ENCODE measurements around the gene TXNIP.
"Not testable (repeated sequence)": the region's sequence is repeated elsewhere in the genome, so short reads cannot be mapped to it uniquely, and the experiment has no call there.

Gene TXNIP, protein sequence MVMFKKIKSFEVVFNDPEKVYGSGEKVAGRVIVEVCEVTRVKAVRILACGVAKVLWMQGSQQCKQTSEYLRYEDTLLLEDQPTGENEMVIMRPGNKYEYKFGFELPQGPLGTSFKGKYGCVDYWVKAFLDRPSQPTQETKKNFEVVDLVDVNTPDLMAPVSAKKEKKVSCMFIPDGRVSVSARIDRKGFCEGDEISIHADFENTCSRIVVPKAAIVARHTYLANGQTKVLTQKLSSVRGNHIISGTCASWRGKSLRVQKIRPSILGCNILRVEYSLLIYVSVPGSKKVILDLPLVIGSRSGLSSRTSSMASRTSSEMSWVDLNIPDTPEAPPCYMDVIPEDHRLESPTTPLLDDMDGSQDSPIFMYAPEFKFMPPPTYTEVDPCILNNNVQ

DNA sequence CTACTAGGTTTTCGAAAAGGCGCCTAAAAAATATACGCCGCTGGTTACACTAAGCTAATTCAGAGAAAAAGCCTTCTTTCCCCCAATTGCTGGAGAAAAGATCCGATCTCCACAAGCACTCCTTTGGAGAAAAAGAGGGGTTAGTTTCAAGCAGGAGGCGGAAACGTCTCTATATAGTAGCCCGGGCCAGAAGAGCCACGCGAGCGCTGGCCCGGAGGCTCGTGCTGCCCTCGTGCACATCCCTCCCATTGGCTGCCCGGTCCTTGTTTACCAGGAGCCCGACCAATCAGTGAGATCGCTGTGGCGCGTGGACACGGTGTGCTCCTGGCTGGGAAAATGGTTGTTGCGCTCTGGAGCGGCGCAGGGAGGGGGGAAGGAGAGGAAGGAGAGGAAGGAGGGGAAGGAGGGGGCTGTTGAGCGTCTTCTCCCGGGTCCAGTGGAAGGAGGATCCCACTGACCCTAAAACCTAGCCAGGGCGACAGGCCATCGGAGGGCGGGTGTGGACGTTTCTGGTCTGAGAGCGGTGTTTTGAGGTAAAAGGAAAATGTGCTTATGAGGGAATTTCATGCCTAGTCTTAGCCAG lies at the start of gene TXNIP:
Gene TXNIP, minus strand, starts transcription at position 147 of the 583 bp plus-strand sequence. CDS start 313 bp downstream, outside the sequence.
- DNase-seq (ENCODE audit: low read depth, low spot score), result peak; percentile 94

DNA sequence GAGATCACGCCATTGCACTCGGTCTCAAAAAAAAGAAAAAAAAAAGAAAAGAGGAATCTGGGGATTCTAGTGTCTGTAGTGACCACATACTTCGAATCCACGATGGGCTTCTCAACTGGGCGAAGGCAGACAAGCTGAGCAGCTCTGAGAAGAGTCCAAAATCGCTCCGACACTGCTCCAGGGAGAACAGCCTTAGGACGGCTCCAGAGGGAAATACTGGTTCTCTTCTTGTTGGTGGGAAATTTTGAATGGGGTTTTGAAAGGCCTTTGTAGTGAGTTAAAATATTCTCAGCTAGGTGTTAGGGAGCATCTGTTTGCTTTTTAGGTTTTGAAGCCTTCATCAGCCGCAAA lies 43.4 kb upstream of the TXNIP start:
- DNase-seq (ENCODE audit: low read depth, low spot score), result no peak

GRCh38 chr1:146036965-146037646 lies 40.7 kb upstream of the TXNIP start:
- DNase-seq (ENCODE audit: low read depth, low spot score), result peak; percentile 80

DNA sequence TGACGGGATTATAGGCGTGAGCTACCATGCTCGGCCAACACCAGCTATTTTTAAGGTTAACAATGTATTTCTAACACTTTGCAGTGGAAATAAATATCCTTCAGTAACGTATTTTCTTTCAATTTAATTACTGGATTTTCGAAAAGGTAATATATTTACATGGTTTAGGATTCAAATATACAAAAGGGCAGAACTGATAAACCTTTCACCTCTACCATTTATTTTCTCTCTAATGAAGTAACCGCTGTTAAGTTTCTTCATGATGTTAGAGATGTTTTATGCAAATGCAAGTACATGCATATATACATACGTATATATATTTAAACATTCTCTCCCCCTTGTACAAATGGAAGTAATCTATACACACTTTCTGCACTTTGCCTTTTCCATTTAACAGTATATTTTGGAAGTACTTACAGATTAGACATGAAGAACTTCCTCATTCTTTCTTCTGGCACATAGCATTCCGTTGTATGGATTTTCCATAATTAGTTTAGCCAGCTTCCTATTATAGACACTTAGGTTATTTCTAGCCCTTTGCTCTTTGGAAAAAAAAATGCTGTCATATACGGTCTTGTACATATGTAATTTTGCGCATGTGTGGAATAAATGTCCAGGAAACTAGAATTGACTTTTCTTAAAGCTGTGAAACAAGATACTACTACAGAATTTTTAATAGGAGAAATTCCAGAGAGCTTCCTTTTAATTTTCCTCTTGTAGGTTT lies 40.0 kb upstream of the TXNIP start:
- no peak for DNase-seq (ENCODE audit: low read depth, low spot score)

DNA sequence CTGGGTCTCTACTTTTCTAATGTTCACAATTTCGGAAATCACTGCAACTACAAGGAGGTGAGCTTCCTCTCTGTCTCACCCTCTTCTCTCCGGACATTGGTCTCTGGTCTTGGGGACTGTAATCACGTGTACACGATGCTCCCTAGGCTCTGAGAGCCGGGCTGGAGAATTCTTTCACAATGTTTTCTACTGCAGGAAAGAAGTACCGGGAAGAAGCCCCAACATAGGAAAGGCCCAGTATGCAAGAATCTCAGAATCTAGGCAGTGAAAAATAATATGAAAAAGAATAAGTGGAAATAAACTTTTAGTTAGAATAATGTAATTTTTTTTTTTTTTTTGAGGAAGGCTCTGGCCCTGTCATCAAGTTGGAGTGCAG lies 38.7 kb upstream of the TXNIP start:
- DNase-seq (ENCODE audit: low read depth, low spot score), result no peak

- DNase-seq (ENCODE audit: low read depth, low spot score), result no peak
Observed at GRCh38 chr1:146032631-146033219, 36.3 kb upstream of the TXNIP start.

GRCh38 chr1:146031476-146031875 lies 35.1 kb upstream of the TXNIP start:
- DNase-seq (ENCODE audit: low read depth, low spot score), result no peak

DNA sequence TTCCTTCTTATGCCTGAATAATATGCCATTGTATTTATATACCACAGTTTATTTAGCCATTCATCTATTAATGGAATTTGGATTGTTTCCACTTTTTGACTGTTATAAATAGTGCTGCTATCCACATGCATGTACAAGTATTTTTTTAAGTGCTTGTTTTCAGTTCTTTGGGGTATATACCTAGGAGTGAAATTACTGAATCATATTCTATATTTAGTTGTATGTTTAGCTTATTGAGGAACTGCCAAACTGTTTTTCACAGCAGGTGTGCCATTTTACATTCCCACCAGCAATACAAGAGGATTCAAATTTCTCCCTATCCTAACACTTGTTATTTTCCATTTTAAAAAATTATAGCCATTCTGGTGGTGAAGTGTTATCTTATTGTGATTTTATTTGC lies 32.7 kb upstream of the TXNIP start:
- no peak for DNase-seq (ENCODE audit: low read depth, low spot score)

GRCh38 chr1:146026650-146027049 lies 30.3 kb upstream of the TXNIP start:
- not testable (repeated sequence) for DNase-seq (ENCODE audit: low read depth, low spot score)

DNA sequence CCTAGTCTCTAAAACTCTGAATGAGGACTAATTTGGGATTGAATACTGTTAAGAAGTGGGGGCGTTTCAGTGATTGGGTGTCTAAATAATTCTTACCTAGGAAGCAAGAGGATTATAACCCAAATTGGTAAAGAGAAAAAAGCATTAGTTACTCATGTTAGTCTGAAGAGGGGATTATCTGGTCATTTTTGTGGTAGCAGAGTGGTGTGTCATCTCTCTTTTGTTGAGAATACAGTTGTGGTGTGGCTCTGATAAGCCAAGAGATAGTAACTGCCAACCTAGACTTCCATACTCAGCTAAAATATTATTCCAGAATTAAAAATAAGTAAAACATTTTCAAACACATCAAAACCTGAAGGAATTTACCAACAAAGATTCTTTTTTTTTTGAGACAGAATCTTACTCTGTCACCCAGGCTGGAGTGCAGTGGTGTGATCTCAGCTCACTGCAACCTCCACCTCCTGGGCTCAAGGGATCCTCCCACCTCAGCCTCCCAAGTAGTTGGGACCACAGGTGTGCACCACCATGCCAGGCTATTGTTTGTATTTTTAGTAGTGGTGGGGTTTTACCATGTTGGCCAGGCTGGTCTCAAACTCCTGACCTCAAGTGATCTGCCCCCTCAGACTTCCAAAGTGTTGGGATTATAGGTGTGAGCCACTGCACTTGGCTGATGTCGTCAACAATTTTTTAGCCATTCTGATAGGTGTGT lies 29.6 kb upstream of the TXNIP start:
- not testable (repeated sequence) for DNase-seq (ENCODE audit: low read depth, low spot score)

DNA sequence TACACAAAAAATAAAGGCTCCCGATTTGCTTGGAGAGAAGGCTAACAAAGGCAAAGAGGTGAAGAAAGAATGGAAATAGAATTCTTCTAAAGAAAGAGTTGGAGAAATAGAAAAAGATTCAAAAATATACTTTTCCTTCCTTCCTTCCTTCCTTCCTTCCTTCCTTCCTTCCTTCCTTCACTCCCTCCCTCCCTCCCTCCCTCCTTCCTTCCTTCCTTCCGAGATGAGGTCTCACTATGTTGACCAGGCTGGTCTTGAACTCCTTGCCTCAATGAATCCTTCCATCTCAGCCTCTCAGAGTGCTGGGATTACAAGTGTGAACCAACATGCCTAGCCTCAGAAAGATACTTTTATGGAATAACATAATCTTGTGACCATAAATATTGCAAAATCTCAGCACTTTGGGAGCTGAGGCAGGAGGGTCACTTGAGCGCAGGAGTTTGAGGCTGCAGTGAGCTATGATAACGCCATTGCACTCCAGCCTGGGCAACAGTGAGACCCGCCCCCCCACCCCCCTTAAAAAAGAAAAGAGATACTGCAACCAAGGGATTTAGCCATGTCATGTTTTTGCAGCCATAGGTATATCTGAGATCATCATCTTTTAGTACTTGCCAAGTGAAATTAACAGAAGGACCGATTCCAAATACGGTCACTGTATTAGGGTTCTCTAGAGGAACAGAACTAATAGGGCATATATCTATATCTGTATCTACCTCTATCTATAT lies 26.2 kb upstream of the TXNIP start:
- no peak for DNase-seq (ENCODE audit: low read depth, low spot score)

DNA sequence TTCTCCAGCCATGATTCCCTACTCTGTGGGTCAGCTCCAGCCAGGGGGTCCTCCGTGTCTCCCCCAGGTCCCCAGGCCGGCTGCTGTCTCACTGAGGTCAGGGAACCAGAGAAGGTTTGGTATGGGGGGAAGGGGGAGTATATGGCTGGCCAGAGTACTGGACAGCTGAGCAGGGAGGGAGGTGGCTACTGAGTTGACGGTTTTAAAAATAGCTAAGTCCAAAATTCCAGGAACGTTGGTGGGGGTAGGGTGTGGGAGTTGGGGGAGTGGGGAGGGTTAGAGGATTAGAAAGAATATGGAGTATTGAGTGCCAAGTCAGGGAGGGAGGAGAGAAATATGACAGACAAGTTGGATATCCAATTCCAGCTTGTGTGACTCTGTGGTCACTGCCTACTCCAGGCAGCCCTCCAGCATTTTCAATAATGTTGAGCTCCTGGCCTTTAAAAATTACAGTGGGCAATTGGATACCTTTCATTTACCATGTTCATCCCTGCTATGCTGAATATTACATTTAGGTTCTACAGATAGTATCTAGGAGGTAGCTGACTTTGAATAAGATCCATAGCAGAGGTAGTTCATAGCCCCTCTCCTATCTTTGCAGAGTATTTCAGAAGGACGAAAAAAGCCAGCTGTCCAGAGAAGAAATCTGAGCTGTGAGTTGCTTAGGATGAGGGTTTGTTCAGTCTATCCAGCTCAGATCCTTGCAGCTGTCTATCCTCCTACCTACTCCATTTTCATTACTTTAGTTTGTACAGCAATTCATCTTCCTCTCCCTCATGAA lies 25.4 kb upstream of the TXNIP start, which contains the start of gene HJV:
Gene HJV, minus strand, starts transcription at position 114 of the 781 bp plus-strand sequence. CDS start 1,504 bp downstream, outside the sequence.
- DNase-seq (ENCODE audit: low read depth, low spot score), result no peak

GRCh38 chr1:146021050-146021445 lies 24.7 kb upstream of the TXNIP start:
- no peak for DNase-seq (ENCODE audit: low read depth, low spot score)

DNA sequence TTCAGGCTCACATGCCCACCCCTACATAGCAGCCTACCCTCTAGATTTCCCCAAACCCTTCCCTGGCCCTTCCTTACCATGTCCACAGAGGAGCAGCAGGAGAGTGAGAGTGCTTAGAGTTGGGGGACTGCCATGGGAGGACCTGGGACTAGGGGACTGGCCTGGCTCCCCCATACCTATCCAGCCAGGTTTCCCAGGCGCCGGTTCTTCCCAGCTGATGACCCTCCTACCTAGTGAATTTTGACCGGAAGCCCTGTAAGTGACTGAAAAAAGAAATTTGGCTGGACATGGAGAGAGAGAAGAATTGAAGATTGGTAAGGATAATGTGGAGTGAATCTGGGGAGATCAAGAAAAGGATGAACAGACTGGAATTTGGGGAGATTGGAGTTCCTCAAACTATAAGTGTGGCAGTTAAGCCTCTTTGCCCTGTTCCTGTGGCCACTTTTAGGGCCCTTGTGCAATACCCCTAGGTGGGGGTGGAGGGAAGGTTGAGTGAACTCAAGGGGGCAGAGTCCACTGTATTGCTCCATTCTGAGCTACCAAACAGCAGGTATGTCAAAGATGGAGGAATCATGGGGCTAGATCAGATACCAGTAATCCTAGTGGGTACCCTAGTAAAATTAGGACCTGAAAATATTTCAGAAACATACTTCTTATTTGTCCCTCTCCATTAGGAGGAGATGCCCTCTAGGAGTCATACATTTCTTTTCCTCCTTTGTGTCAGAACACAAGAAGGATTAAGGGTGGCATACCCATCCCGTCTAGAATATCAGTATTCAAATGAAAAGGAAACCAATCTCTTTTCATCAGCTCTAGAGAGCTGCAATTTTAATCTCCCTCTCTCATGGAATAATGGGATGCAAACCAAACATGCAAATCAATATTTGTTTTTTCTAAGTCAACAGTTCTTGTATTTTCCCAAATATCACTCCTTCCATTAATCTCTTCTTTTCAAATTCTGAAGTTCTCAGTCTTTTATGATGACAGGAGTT lies 24.0 kb upstream of the TXNIP start:
- no peak for DNase-seq (ENCODE audit: low read depth, low spot score)

DNA sequence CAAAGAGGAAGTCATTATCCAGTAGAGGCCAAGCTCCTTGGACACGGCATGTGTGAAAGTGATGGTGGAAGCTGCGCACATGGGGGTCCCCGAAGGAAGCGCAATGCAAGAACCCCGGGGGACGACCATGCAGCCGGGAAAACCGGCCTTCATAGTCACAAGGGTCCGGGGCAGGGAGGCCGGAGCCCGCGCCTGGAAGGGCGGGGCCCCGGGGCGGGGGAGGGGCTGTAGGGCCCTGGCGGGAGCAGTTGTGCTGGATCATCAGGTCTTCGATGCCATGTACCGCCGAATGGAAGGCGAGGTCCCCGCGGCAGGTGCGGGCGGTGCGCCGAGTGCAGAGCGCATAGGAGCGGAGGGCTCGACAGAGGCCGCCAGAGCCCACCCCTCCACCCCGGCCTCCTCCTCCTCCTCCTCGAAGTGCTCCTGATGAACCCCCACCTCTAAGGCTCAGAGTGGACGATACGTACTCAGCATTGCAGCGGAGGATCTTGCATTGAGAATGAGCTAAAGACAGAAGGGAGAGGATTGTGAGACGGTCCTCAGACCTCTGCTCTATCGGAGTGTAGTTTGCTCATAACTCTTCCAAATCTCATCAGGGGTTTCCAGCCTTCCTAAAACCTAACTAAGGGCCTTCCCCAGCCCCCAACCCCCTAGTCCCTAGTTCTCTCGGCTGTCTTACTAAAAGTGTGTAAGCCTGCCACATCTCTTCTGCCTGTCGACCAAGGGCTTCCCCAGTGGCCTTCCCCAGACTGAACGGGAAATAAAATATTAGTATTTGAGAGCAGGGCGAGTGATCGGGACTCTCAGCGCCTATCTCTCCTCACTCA lies 23.1 kb upstream of the TXNIP start:
- DNase-seq (ENCODE audit: low read depth, low spot score), result no peak

GRCh38 chr1:146016891-146017290 lies 20.5 kb upstream of the TXNIP start:
- no peak for DNase-seq (ENCODE audit: low read depth, low spot score)

- DNase-seq (ENCODE audit: low read depth, low spot score), result no peak
Observed at GRCh38 chr1:146013559-146013922, 17.2 kb upstream of the TXNIP start.
